Activated T-cell treated with anti-CD3 and anti-CD28 coated beads, Interleukin-2, amount 50 U/mL, for 1 hour (primary cell): ENCODE data around the gene AMBP.

Source experiments
- DNase-seq: peaks from one replicate; pipeline ENCODE4 v3.0.0-alpha.2; 2020

The AMBP gene

GRCh38 chr9:114029311-114030170, 48.6 kb downstream of the AMBP start:
- DNase-seq = no peak

DNA sequence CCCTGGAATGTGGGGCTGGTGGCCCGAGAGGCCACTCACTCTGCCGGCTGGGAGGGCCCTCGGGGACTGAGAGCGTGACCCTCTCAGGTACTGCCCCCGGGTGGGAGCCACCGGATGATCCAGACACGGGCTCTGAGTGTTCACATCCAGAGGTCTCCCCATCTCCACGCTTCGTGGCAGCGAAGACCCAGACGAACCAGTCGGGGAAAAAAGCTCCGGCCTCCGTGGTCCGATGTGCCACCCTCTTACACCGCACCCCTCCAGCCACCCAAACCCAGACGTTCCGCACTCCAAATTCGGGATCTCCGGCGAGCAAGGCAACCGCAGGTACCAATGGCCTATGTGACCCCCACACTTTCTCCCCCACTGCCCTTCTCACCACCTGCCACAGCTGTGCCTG, 49.5 kb downstream of the AMBP start:
- DNase-seq = no peak

- DNase-seq = no peak
Observed at GRCh38 chr9:114027863-114028465, 50.1 kb downstream of the AMBP start.

- DNase-seq = no peak
Observed at GRCh38 chr9:114027159-114027862, 50.8 kb downstream of the AMBP start.

GRCh38 chr9:114026335-114026734, 51.8 kb downstream of the AMBP start:
- DNase-seq = no peak

DNA sequence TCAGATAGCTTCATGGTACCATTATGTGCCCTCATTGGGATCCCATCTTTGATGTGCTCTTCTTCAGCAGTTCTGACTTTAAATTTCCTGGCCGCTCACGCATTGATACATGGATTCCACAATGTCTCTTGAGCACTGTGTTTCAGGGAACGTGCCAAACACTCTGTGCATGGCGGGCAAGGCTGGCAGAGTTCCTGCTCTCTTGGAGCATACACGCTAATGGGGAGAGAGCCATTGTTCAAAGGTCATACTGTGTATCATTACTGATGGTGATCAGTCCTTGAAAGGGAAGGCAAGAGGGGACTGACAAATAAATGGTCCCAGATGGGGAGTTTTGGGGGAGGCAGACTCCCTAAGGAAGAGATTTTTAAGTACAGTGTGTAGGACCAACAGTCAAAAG, 52.3 kb downstream of the AMBP start:
- DNase-seq = no peak

GRCh38 chr9:114025196-114025753, 52.8 kb downstream of the AMBP start:
- no peak for DNase-seq

GRCh38 chr9:114023961-114024360, 54.1 kb downstream of the AMBP start:
- no peak for DNase-seq

GRCh38 chr9:114021578-114021977, 56.5 kb downstream of the AMBP start:
- DNase-seq = no peak

DNA sequence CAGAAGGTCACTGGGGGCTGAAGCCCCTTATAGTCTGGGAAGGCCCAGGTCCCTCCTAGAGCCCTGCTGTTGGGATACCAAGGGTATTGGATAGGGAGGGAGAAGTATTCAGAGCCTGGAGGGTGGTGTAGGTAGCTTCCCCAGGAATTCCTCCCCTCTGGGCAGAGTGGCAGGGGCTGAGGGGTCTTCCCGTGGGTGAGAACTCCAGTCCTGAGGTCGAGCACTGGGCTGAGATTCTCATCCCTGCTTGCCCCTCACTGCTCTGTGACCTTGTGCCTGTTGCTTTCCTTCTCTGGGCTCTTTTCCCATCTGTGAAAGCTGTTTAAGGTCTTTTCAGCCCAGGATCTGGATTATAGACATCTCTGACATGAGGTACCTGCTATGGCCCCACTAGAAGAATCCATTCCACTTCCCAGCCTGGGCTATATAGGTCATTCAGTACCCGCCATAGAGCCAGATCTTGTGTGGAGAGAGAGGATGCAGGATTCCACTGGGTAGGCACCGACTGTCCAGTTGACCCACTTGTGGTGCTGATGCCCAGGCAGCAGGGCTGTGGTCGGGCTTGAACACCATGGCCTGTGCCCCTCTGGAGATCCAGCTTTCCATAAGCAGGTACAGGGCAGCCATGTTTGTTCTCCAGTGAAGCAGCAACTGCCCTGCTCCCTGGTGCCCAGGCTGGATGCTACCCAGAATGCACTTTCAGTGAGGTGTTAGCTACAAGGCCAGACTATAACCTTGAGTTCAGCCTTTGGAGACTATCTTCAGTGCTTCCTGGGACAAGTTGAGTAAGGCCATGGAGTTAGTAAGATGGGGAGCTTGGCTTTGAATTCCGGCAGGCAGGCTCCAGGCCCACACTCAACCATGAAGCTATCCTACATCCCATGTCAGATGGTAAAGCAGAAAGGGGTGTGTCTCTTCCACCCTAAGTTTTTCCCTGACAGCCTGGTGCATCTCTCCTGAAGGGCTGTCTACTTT, 60.1 kb downstream of the AMBP start:
- DNase-seq = no peak

DNA sequence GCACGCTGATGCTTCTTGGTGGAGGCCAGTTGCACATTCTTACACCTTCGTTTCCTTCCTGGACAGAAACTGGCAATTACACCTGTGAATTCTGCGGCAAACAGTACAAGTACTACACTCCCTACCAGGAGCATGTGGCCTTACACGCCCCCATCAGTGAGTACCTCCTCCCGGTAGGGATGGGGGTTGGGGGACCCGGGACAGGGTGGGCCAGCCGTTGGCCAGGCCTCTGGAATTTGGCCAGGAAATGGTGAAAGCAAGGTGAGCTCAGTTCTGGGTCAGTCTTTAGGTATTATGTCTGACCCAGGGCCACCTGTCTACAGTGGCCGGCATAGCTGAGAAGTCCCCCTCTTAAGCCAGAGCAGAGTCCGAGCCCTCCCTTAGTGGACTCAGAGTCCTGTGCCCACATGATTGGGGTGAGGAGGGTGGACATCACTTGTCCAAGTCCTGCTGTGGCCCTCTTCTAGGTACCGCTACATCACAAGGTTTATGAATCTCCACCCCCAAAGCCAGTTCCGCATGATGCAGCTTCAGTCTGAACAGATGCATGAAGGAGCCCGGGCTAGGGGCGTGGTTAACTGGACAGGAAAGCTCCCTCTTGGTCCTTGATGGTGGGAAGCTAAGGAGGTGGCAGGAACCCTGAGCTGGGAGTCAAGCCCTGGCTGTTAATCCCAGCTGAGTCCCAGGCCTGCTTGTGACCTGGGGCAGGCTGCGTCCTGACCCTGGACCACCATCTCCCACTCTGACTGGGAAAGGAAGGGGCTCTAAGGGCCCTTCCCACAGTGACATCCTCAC, 61.3 kb downstream of the AMBP start:
- no peak for DNase-seq

GRCh38 chr9:114016101-114016500, 62.0 kb downstream of the AMBP start:
- no peak for DNase-seq

DNA sequence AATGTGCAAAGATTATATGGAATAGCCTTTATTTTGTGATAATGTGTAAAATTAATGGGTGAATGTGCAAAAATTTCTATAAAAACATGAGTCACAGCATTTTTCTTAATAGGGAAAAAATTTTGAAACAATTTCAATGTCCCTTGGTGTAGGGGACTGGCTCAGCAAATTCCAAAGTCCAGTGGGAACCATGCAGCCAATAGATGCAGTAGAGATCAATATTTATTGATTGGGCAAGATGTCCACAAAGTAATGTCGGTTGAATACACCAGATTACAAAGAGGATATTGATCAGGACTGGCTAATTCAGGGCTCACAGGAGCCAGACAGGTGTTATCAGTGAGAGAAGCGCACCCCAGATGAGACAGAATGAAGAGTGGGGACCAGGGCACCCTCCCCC, 62.5 kb downstream of the AMBP start:
- no peak for DNase-seq

DNA sequence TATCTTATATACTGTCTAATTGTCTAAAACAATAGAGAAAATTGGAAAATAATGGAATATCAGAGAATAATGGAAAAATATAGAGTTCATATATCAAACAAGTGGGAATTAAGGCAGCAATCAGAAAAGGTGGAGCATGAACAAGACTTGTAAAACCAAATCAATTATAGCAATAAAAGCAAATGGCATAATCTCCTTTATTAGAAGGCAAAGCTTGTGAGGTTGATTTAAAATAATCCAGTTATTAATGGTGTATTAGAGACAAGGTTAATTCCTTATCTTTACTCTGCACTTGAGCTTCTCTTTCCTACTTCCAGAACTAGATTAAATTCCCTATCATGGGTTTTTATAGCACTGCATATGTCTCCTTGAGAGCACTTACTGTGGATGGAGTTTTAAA, 64.1 kb downstream of the AMBP start:
- DNase-seq = no peak

- no peak for DNase-seq
Observed at GRCh38 chr9:114012126-114012525, 66.0 kb downstream of the AMBP start.

DNA sequence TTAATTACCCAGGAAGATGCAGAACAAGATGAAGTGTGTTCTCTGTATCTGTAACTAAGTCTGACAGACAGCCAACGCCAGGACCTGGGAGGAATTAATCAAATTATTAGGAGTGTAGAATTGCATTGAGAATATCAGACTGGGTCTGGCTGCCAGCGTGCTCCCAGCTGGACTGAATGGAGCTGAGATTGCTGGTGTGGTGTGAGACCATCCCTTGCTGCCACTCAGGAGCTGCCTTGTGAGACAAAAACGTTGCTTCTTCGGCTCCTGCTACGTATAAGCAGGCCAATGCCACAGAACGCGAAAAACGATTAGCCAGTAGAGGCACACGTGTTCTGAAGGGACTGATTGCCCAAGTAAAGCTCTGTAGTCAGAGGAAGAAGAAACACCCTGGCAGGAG, 66.8 kb downstream of the AMBP start:
- DNase-seq = no peak
